Prostate gland (tissue), 2 donors: ENCODE data around the gene PLCB3. TPM values are rescaled to one million over a fixed set of nuclear protein-coding genes. Genes with fewer than 3 reads are reported as not detected.

ENCODE experiments used
- DNase-seq: peaks from one replicate; pipeline ENCODE4 v3.0.0-alpha.2; 2019; ENCODE audit warnings: low spot score
- H3K27ac ChIP-seq, 2 donors: fragments of 200-600 bp; sonication (generic); 2 replicates each; pipeline ENCODE4 v1.5.1; 2017 to 2019
- H3K27me3 ChIP-seq: fragments of 200-600 bp; sonication (generic); replicated peaks from 2 replicates; pipeline ENCODE4 v1.5.1; 2019; ENCODE audit not compliant: insufficient read depth
- H3K36me3 ChIP-seq, 2 donors: fragments of 200-600 bp; sonication (generic); 1 replicate in 1 of 2; 2 replicates in 1 of 2; pipeline versions ENCODE4 v1.5.1 to v1.8.1; 2017 to 2019
- H3K4me1 ChIP-seq: fragments of 200-600 bp; sonication (generic); replicated peaks from 2 replicates; pipeline ENCODE4 v1.5.1; 2019
- H3K4me3 ChIP-seq, 2 donors: fragments of 200-600 bp; sonication (generic); 2 replicates each; pipeline ENCODE4 v1.5.1; 2017 to 2019
- H3K9me3 ChIP-seq: fragments of 200-600 bp; sonication (generic); 2 replicates; pipeline ENCODE4 v1.5.1; 2017
- POLR2A ChIP-seq: fragments of 450-650 bp; IDR thresholded peaks from one replicate; pipeline ENCODE4 v1.6.1; 2016; ENCODE audit warnings: antibody characterized with exemption, mild to moderate bottlenecking
- POLR2AphosphoS5 ChIP-seq: sonication (generic); formaldehyde crosslinking; IDR thresholded peaks from one replicate; pipeline ENCODE4 v1.6.1; 2017; ENCODE audit warnings: antibody characterized with exemption
- WGBS: methylation state at CpG from one replicate; pipeline ENCODE4 v1.1.5; 2018; 5-methylcytosine and 5-hydroxymethylcytosine counted together
- intact Hi-C: fragments of 100-400 bp; cut with DNase I; formaldehyde crosslinking; loops from one replicate; pipeline ENCODE4 v1.14.2; 2022
- total RNA-seq, 2 donors: library from RNA; depleted of rRNA; stranded (reverse); fragments of >200 nt; gene quantifications; one replicate each; pipeline ENCODE4 v1.1.0, GENCODE V29; 2016
- TF ChIP-seq, protein P1 (sequence below), 4 experiments: fragments of 200-600 bp in 2 of 4; fragments of 450-650 bp in 2 of 4; sonication (generic) in 2 of 4; IDR thresholded peaks; 1 replicate in 3 of 4; 2 replicates in 1 of 4; pipeline ENCODE4 v1.5.1; 2016 to 2019; ENCODE audit warnings: antibody characterized with exemption in 4 of 4, mild to moderate bottlenecking in 2 of 4, moderate library complexity in 2 of 4

PLCB3 gene
- total RNA-seq, 2 donors from 2014 or later: 26.3 to 43.1 TPM

DNA sequence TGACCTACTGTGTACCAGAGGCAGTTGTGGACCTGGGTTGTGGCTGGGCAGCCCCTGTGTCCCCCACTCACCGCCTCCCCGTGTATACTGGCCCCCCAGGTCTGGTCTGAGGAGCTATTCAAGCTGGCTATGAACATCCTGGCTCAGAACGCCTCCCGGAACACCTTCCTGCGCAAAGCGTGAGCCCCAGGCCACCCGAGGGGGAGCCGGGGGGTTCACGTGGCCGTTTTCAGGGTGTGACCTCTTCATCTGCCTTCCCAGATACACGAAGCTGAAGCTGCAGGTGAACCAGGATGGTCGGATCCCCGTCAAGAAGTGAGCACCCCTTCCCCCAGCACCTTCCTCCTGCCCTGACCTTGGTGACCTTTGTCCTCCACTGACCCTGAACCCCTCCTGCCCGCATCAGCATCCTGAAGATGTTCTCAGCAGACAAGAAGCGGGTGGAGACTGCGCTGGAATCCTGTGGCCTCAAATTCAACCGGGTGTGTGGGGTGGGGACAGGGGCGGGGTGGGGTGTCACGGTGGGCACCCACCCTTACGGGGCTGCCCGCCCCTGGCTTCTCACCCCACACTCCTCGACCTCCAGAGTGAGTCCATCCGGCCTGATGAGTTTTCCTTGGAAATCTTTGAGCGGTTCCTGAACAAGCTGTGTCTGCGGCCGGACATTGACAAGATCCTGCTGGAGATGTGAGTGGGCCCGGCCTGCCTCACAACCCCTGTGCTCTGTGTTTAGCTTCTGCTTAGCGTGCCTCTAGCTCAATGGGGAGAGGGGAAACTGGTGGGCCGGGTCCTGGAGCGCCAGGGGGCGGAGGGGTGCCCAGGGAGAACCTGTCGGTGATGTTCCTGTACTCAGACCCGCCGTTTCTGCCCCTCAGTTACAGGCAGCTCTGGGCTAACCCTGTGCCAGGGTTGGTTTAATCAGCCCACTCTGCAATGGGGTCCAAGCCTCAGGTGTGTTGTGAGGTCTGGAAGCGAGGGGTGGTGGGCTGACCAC is 4.1 kb downstream of the PLCB3 start:
- 78% methylated on average over 33 of the region's 35 CpGs for WGBS
- H3K27ac ChIP-seq: no peak overlapping the region
- intact Hi-C loops: no loop called here
- peaks cover 11% of the 10 kb centered on the region for H3K4me1 ChIP-seq
- H3K4me3 ChIP-seq: no peak overlapping the region
- H3K9me3 ChIP-seq: no peaks in the 10 kb centered on the region
- TF ChIP-seq, protein P1, sequence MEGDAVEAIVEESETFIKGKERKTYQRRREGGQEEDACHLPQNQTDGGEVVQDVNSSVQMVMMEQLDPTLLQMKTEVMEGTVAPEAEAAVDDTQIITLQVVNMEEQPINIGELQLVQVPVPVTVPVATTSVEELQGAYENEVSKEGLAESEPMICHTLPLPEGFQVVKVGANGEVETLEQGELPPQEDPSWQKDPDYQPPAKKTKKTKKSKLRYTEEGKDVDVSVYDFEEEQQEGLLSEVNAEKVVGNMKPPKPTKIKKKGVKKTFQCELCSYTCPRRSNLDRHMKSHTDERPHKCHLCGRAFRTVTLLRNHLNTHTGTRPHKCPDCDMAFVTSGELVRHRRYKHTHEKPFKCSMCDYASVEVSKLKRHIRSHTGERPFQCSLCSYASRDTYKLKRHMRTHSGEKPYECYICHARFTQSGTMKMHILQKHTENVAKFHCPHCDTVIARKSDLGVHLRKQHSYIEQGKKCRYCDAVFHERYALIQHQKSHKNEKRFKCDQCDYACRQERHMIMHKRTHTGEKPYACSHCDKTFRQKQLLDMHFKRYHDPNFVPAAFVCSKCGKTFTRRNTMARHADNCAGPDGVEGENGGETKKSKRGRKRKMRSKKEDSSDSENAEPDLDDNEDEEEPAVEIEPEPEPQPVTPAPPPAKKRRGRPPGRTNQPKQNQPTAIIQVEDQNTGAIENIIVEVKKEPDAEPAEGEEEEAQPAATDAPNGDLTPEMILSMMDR (IDR thresholded peaks at IDR 0.05): no peak
- TF ChIP-seq POLR2A (no peak), POLR2AphosphoS5 (no peak)
- no peaks in the 10 kb centered on the region for H3K27me3 ChIP-seq
- DNase-seq: no peak
- peaks cover 0 to 13% of the 10 kb centered on the region in 2 donors for H3K36me3 ChIP-seq

DNA sequence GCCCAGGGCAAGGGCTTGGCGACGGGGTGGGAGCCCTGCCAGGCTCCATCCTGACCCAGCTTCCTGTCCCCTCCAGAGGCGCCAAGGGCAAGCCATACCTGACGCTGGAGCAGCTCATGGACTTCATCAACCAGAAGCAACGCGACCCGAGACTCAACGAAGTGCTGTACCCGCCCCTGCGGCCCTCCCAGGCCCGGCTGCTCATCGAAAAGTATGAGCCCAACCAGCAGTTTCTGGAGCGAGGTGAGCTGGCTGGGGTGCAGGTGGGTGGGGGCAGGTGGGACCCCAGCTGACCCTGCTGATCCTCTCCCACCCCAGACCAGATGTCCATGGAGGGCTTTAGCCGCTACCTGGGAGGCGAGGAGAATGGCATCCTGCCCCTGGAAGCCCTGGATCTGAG is 5.0 kb downstream of the PLCB3 start:
- H3K27me3 ChIP-seq: no peaks in the 10 kb centered on the region
- no peak overlapping the region for H3K27ac ChIP-seq
- H3K9me3 ChIP-seq: no peaks in the 10 kb centered on the region
- H3K4me1 ChIP-seq: peaks cover 11% of the 10 kb centered on the region
- no peak for DNase-seq
- intact Hi-C loops: no loop called here
- no peak overlapping the region for H3K4me3 ChIP-seq
- peaks cover 0 to 13% of the 10 kb centered on the region in 2 donors for H3K36me3 ChIP-seq
- WGBS: 88% methylated on average over 15 of the region's 15 CpGs
- TF ChIP-seq, protein P1 (IDR thresholded peaks at IDR 0.05): no peak
- TF ChIP-seq POLR2A (no peak), POLR2AphosphoS5 (no peak)

DNA sequence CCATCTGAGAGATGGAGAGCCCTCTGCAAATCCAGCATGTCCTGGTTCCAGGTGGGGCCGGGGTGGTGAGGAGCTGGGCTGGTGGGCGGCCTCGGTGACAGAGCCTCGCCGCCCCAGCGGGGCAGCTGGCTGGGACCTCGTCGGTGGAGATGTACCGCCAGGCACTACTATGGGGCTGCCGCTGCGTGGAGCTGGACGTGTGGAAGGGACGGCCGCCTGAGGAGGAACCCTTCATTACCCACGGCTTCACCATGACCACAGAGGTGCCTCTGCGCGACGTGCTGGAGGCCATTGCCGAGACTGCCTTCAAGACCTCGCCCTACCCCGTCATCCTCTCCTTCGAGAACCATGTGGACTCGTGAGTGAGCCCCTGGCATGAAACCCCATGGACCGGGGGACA is 7.0 kb downstream of the PLCB3 start:
- 91% methylated on average over 20 of the region's 24 CpGs for WGBS
- intact Hi-C loops: no loop called here
- no peaks in the 10 kb centered on the region for H3K9me3 ChIP-seq
- DNase-seq: no peak
- no peak overlapping the region for H3K27ac ChIP-seq
- peaks cover 0 to 19% of the 10 kb centered on the region in 2 donors for H3K36me3 ChIP-seq
- no peak for TF ChIP-seq POLR2AphosphoS5
- TF ChIP-seq, protein P1 (IDR thresholded peaks at IDR 0.05): no peak
- no peak for TF ChIP-seq POLR2A
- H3K4me1 ChIP-seq: no peaks in the 10 kb centered on the region
- no peak overlapping the region for H3K4me3 ChIP-seq
- no peaks in the 10 kb centered on the region for H3K27me3 ChIP-seq

DNA sequence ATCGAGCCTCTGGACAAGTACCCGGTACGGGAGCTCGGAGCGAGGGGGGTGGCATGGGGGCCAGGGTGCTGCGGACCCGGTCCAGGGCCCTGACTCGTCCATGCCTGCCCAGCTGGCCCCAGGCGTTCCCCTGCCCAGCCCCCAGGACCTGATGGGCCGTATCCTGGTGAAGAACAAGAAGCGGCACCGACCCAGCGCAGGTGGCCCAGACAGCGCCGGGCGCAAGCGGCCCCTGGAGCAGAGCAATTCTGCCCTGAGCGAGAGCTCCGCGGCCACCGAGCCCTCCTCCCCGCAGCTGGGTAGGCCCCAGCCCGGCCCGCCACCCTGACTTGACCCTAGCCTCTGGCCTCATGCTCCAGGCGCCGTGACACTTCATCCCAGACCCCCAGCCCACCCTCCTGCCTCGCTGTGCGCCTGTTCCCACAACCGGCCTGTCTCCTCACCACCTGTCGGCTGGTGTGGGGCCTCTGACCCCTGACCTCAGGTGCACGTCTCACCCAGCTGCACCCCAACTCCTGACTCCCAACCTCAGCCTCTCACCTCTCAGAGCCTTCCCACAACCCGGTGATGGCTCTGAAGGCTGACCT is 7.7 kb downstream of the PLCB3 start:
- TF ChIP-seq, protein P1 (IDR thresholded peaks at IDR 0.05): no peak
- TF ChIP-seq POLR2AphosphoS5 (no peak), POLR2A (no peak)
- DNase-seq: no peak
- Histone ChIP-seq H3K4me1 (no peaks in the 10 kb centered on the region), H3K27me3 (no peaks in the 10 kb centered on the region), H3K27ac (no peak overlapping the region), H3K9me3 (no peaks in the 10 kb centered on the region), H3K4me3 (no peak overlapping the region), H3K36me3 (peaks cover 0 to 19% of the 10 kb centered on the region in 2 donors)
- WGBS: 93% methylated on average over 30 of the region's 32 CpGs
- intact Hi-C loops: no loop called here
